ENCODE data around the gene ZNF362.

The ZNF362 gene

GRCh38 chr1:33330906-33331305 lies 74.6 kb downstream of the ZNF362 start:
- DNase-seq = no peak

- no peak for DNase-seq
Measured at GRCh38 chr1:33331444-33332356, 75.4 kb downstream of the ZNF362 start.

GRCh38 chr1:33332357-33332789 lies 76.1 kb downstream of the ZNF362 start:
- no peak for DNase-seq

GRCh38 chr1:33332881-33333280 lies 76.6 kb downstream of the ZNF362 start:
- DNase-seq = no peak

GRCh38 chr1:33334081-33334552 lies 77.8 kb downstream of the ZNF362 start:
- no peak for DNase-seq

GRCh38 chr1:33335020-33335419 lies 78.7 kb downstream of the ZNF362 start:
- DNase-seq = no peak

GRCh38 chr1:33336580-33336979 lies 80.3 kb downstream of the ZNF362 start:
- DNase-seq = no peak

- DNase-seq = no peak
Measured at GRCh38 chr1:33337441-33337840, 81.1 kb downstream of the ZNF362 start.

GRCh38 chr1:33338048-33338439 lies 81.8 kb downstream of the ZNF362 start:
- no peak for DNase-seq

GRCh38 chr1:33338440-33339211 lies 82.3 kb downstream of the ZNF362 start:
- DNase-seq = no peak

- DNase-seq = no peak
Measured at GRCh38 chr1:33339413-33339812, 83.1 kb downstream of the ZNF362 start.

GRCh38 chr1:33341190-33341589 lies 84.9 kb downstream of the ZNF362 start:
- DNase-seq = no peak

- peak; percentile 95 for DNase-seq
Measured at GRCh38 chr1:33342041-33342723, 85.9 kb downstream of the ZNF362 start.

- no peak for DNase-seq
Measured at GRCh38 chr1:33343539-33343938, 87.2 kb downstream of the ZNF362 start.

GRCh38 chr1:33344896-33345560 lies 88.7 kb downstream of the ZNF362 start:
- DNase-seq = no peak

GRCh38 chr1:33346533-33346926 lies 90.2 kb downstream of the ZNF362 start:
- DNase-seq = no peak

GRCh38 chr1:33346927-33347649 lies 90.8 kb downstream of the ZNF362 start:
- no peak for DNase-seq

GRCh38 chr1:33347650-33347992 lies 91.3 kb downstream of the ZNF362 start:
- DNase-seq = no peak

GRCh38 chr1:33348194-33348593 lies 91.9 kb downstream of the ZNF362 start:
- no peak for DNase-seq

- no peak for DNase-seq
Measured at GRCh38 chr1:33348676-33349080, 92.4 kb downstream of the ZNF362 start.

- no peak for DNase-seq
Measured at GRCh38 chr1:33349081-33349759, 92.9 kb downstream of the ZNF362 start.

Data from NCI-H2081 treated with DMSO at 0.1 percent for 48 hours (cell line).